ENCODE measurements around the gene COX7A2. TPM values are rescaled to one million over a fixed set of nuclear protein-coding genes. Genes with fewer than 3 reads are reported as not detected.

Gene COX7A2
- total RNA-seq, 2 experiments from 2014 or later = 538 to 540 TPM

GRCh38 chr6:75272145-75272840, 28.7 kb upstream of the COX7A2 start:
- POLR2A ChIA-PET = interaction anchor here (0.6 to 1.1 kb wide), 2 partner anchors 12 to 30 kb away, joined by 3 read pairs; partner anchors contain the start of gene TMEM30A
- CTCF ChIA-PET = no interaction called here

- ChIA-PET CTCF (interaction anchor here (2.2 kb wide), 1 partner anchor 258 kb away, joined by 6 read pairs; no protein-coding TSS in a partner anchor), POLR2A (no interaction called here)
Observed at GRCh38 chr6:75268988-75269354, 25.4 kb upstream of the COX7A2 start.

- POLR2A ChIA-PET = no interaction called here
- CTCF ChIA-PET = interaction anchor here (2.0 to 2.6 kb wide), 3 partner anchors 10 to 259 kb away, joined by 6 to 13 read pairs (median 6); partner anchors contain the start of gene TMEM30A
Observed at GRCh38 chr6:75268121-75268987, 24.8 kb upstream of the COX7A2 start.

- ChIA-PET POLR2A (no interaction called here), CTCF (interaction anchor here (2.0 to 2.6 kb wide), 3 partner anchors 11 to 259 kb away, joined by 6 to 13 read pairs (median 6); partner anchors contain the start of gene TMEM30A)
Observed at GRCh38 chr6:75267461-75267860, 23.9 kb upstream of the COX7A2 start.

GRCh38 chr6:75266716-75267291, 23.2 kb upstream of the COX7A2 start:
- ChIA-PET CTCF (interaction anchor here (0.6 to 2.6 kb wide), 4 partner anchors 12 to 1621 kb away, joined by 4 to 13 read pairs (median 6); partner anchors contain the start of gene TMEM30A), POLR2A (no interaction called here)

GRCh38 chr6:75263401-75263750, 19.8 kb upstream of the COX7A2 start:
- ChIA-PET POLR2A (no interaction called here), CTCF (no interaction called here)

GRCh38 chr6:75262716-75263400, 19.3 kb upstream of the COX7A2 start:
- ChIA-PET POLR2A (no interaction called here), CTCF (interaction anchor here (0.6 to 1.6 kb wide), 2 partner anchors 11 to 54 kb away, joined by 3 to 4 read pairs; no protein-coding TSS in a partner anchor)

- ChIA-PET POLR2A (no interaction called here), CTCF (interaction anchor here (1.6 kb wide), 1 partner anchor 53 kb away, joined by 4 read pairs; no protein-coding TSS in a partner anchor)
Observed at GRCh38 chr6:75261299-75261698, 17.7 kb upstream of the COX7A2 start.

GRCh38 chr6:75257343-75258087, 13.9 kb upstream of the COX7A2 start:
- CTCF ChIA-PET = no interaction called here
- POLR2A ChIA-PET = no interaction called here

GRCh38 chr6:75250552-75250951, 7.0 kb upstream of the COX7A2 start:
- ChIA-PET POLR2A (no interaction called here), CTCF (no interaction called here)

GRCh38 chr6:75249837-75250236, 6.2 kb upstream of the COX7A2 start:
- CTCF ChIA-PET = no interaction called here

GRCh38 chr6:75246386-75246785, 2.8 kb upstream of the COX7A2 start:
- ChIA-PET POLR2A (no interaction called here), CTCF (no interaction called here)

More at GRCh38 chr6:75249837-75250236, 6.2 kb upstream of the COX7A2 start:
- POLR2A ChIA-PET = no interaction called here

GRCh38 chr6:75244063-75244584, 523 bp upstream of the COX7A2 start:
- ChIA-PET CTCF (interaction anchor here (0.7 kb wide), 1 partner anchor 1511 kb away, joined by 3 read pairs; no protein-coding TSS in a partner anchor), POLR2A (interaction anchor here (1.4 to 2.0 kb wide), 2 partner anchors 40 to 358 kb away, joined by 5 to 28 read pairs; partner anchors contain the start of genes SENP6 and TMEM30A)

GRCh38 chr6:75236630-75237029, 7.0 kb downstream of the COX7A2 start:
- POLR2A ChIA-PET = no interaction called here

GRCh38 chr6:75235271-75235670, 8.3 kb downstream of the COX7A2 start:
- POLR2A ChIA-PET = no interaction called here
- CTCF ChIA-PET = no interaction called here

More at GRCh38 chr6:75236630-75237029, 7.0 kb downstream of the COX7A2 start:
- CTCF ChIA-PET = no interaction called here

GRCh38 chr6:75234126-75234865, 9.3 kb downstream of the COX7A2 start:
- POLR2A ChIA-PET = no interaction called here
- CTCF ChIA-PET = no interaction called here

- ChIA-PET POLR2A (no interaction called here), CTCF (no interaction called here)
Observed at GRCh38 chr6:75233092-75233615, 10.4 kb downstream of the COX7A2 start.

All from activated CD8-positive, alpha-beta memory T cell treated with anti-CD3 and anti-CD28 coated beads for 36 hours (primary cell).